OCI-LY1 (cell line): ENCODE results near the gene LIN28B.

Experiments
- H2AFZ ChIP-seq: fragments of 200-600 bp; sonication (generic), shearing (Covaris generic); 2 replicates; pipeline ENCODE4 v1.6.0; 2014; ENCODE audit warnings: antibody characterized with exemption, mild to moderate bottlenecking, low read length
- H3F3A ChIP-seq: fragments of 200-600 bp; sonication (generic), shearing (Covaris generic); 2 replicates; pipeline ENCODE4 v1.6.0; 2014; ENCODE audit warnings: mild to moderate bottlenecking, antibody characterized with exemption, low read length, moderate library complexity; ENCODE audit not compliant: insufficient read depth
- H3K27ac ChIP-seq: fragments of 200-600 bp; sonication (generic); 2 replicates; pipeline ENCODE4 v1.5.1; 2014; ENCODE audit warnings: low read length, mixed run types, mild to moderate bottlenecking, low read depth; ENCODE audit not compliant: poor library complexity, severe bottlenecking
- H3K27me3 ChIP-seq: fragments of 200-600 bp; sonication (generic); 2 replicates; pipeline ENCODE4 v1.6.0; 2014; ENCODE audit warnings: antibody characterized with exemption, mild to moderate bottlenecking, low read length, moderate library complexity; ENCODE audit not compliant: insufficient read depth
- H3K36me3 ChIP-seq: fragments of 200-600 bp; sonication (generic); 2 replicates; pipeline ENCODE4 v1.6.1; 2014; ENCODE audit warnings: mild to moderate bottlenecking, antibody characterized with exemption, low read length, moderate library complexity, mixed read lengths; ENCODE audit not compliant: insufficient read depth
- H3K4me1 ChIP-seq: fragments of 200-600 bp; sonication (generic); 2 replicates; pipeline ENCODE4 v1.5.1; 2014; ENCODE audit warnings: mild to moderate bottlenecking, low read length, moderate library complexity; ENCODE audit not compliant: insufficient read depth, severe bottlenecking
- H3K4me2 ChIP-seq: fragments of 200-600 bp; sonication (generic), shearing (Covaris generic); 2 replicates; pipeline ENCODE4 v1.6.1; 2014; ENCODE audit warnings: low read length
- H3K4me3 ChIP-seq: fragments of 200-600 bp; sonication (generic); 2 replicates; pipeline ENCODE4 v1.5.1; 2014; ENCODE audit warnings: low read length, low read depth, mild to moderate bottlenecking, mixed read lengths; ENCODE audit not compliant: poor library complexity, severe bottlenecking
- H3K79me2 ChIP-seq: fragments of 200-600 bp; shearing (Covaris generic); 2 replicates; pipeline ENCODE4 v1.6.1; 2016; ENCODE audit warnings: mixed run types, low read length, mixed read lengths; ENCODE audit not compliant: insufficient read depth
- H3K9ac ChIP-seq: fragments of 200-600 bp; sonication (generic), shearing (Covaris generic); 2 replicates; pipeline ENCODE4 v1.6.1; 2014; ENCODE audit warnings: mild to moderate bottlenecking, low read length, mixed read lengths
- H3K9me2 ChIP-seq: fragments of 200-600 bp; sonication (generic), shearing (Covaris generic); 2 replicates; pipeline ENCODE4 v1.6.1; 2014; ENCODE audit warnings: low read depth, mild to moderate bottlenecking, low read length, mixed read lengths
- H3K9me3 ChIP-seq: fragments of 200-600 bp; shearing (Covaris generic); 2 replicates; pipeline ENCODE4 v1.6.1; 2014; ENCODE audit warnings: low read length, mixed read lengths
- H4K20me1 ChIP-seq: fragments of 200-600 bp; sonication (generic), shearing (Covaris generic); 2 replicates; pipeline ENCODE4 v1.6.0; 2016; ENCODE audit warnings: mild to moderate bottlenecking, low read length; ENCODE audit not compliant: insufficient read depth
- CTCF ChIP-seq: fragments of 200-600 bp; sonication (generic), shearing (Covaris generic); IDR thresholded peaks from 2 replicates; pipeline ENCODE4 v1.5.1; 2017; ENCODE audit warnings: mild to moderate bottlenecking, antibody characterized with exemption, low read length, moderate library complexity, mixed read lengths
- EZH2 ChIP-seq: fragments of 200-600 bp; sonication (generic), shearing (Covaris generic); IDR thresholded peaks from 2 replicates; pipeline ENCODE4 v1.8.0; 2017; ENCODE audit warnings: borderline replicate concordance, mixed run types, mild to moderate bottlenecking, antibody characterized with exemption, low read length, moderate library complexity, mixed read lengths

Gene LIN28B

GRCh38 chr6:105042648-105043047 is 85.7 kb downstream of the LIN28B start:
- Histone ChIP-seq H3K9ac (no peak overlapping the region), H3K4me1 (no peaks in the 10 kb centered on the region), H3K9me3 (no peaks in the 10 kb centered on the region), H3K79me2 (no peaks in the 10 kb centered on the region), H3K4me3 (no peak overlapping the region), H4K20me1 (no peaks in the 10 kb centered on the region), H2AFZ (no peak overlapping the region), H3K4me2 (no peak overlapping the region), H3K27me3 (no peaks in the 10 kb centered on the region), H3K27ac (no peak overlapping the region), H3K9me2 (no peaks in the 10 kb centered on the region), H3K36me3 (no peaks in the 10 kb centered on the region), H3F3A (no peaks in the 10 kb centered on the region)
- TF ChIP-seq CTCF (no peak), EZH2 (no peak)

DNA sequence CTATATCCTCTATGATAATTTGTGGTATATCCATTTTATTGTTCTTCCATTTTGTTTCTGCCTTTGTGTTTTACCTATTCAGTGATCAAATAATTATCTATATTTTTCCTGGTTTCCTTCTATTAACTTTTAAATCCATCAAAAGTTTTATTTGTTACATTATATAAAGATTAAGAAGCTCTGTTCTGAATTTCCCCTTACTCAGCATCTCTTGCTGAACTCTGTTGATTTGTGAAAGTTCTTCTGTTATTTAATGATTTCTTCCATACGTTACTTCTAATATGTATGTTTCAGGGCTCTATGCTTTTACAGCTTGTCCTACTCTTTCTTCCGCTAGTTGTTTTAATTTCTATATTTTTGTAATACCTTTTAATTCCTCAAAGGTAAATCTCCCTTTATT is 87.1 kb downstream of the LIN28B start:
- no peaks in the 10 kb centered on the region for H3K36me3 ChIP-seq
- H3K9me2 ChIP-seq: no peaks in the 10 kb centered on the region
- no peak overlapping the region for H3K4me3 ChIP-seq
- no peaks in the 10 kb centered on the region for H3K4me1 ChIP-seq
- no peaks in the 10 kb centered on the region for H3F3A ChIP-seq
- H3K4me2 ChIP-seq: no peak overlapping the region
- no peaks in the 10 kb centered on the region for H4K20me1 ChIP-seq
- no peaks in the 10 kb centered on the region for H3K79me2 ChIP-seq
- H3K9me3 ChIP-seq: no peaks in the 10 kb centered on the region
- H3K27me3 ChIP-seq: no peaks in the 10 kb centered on the region
- no peak overlapping the region for H3K9ac ChIP-seq
- H2AFZ ChIP-seq: no peak overlapping the region
- no peak for TF ChIP-seq CTCF
- no peak for TF ChIP-seq EZH2
- no peak overlapping the region for H3K27ac ChIP-seq

GRCh38 chr6:105045526-105045925 is 88.6 kb downstream of the LIN28B start:
- no peaks in the 10 kb centered on the region for H3K27me3 ChIP-seq
- H3K4me3 ChIP-seq: no peak overlapping the region
- no peak overlapping the region for H2AFZ ChIP-seq
- no peaks in the 10 kb centered on the region for H3K79me2 ChIP-seq
- TF ChIP-seq CTCF: no peak
- TF ChIP-seq EZH2: no peak
- H3K36me3 ChIP-seq: no peaks in the 10 kb centered on the region
- H3K4me1 ChIP-seq: no peaks in the 10 kb centered on the region
- no peaks in the 10 kb centered on the region for H3K9me3 ChIP-seq
- H4K20me1 ChIP-seq: no peaks in the 10 kb centered on the region
- no peak overlapping the region for H3K4me2 ChIP-seq
- H3F3A ChIP-seq: no peaks in the 10 kb centered on the region
- H3K9me2 ChIP-seq: no peaks in the 10 kb centered on the region
- no peak overlapping the region for H3K9ac ChIP-seq
- H3K27ac ChIP-seq: no peak overlapping the region
